ENCODE measurements around the gene AGGF1. TPM values are rescaled to one million over a fixed set of nuclear protein-coding genes. Genes with fewer than 3 reads are reported as not detected.
A peak's percentile ranks its signal among the peaks of the same experiment; 100 is the strongest.
"Not testable (repeated sequence)": the region's sequence is repeated elsewhere in the genome, so short reads cannot be mapped to it uniquely, and the experiment has no call there.

Gene AGGF1
- total RNA-seq, 1 donor from 2014 or later, result 43.6 TPM

- no peak for DNase-seq (ENCODE audit: low read depth)
These were observed 7.4 kb upstream of the AGGF1 start for GRCh38 chr5:77022511-77023417.

DNA sequence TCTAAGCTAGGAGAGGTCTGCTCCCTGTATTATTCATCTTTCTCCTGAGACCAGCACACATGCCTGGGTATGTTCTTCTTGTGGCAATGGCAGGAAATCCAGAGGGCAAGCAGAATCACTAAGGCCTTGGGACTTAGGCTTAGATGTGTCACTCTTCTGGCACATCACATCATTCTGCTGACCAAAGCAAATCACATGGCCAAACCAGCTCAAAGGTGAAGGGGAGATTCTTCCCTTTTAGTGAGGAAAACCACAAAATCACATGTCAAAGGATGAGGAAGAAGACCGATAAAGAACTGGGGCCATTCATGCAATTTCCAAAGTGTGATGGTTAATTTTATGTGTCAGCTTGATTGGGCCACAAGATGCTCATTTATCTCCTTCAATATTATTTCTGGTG, 5.7 kb upstream of the AGGF1 start:
- DNase-seq (ENCODE audit: low read depth), result no peak

DNA sequence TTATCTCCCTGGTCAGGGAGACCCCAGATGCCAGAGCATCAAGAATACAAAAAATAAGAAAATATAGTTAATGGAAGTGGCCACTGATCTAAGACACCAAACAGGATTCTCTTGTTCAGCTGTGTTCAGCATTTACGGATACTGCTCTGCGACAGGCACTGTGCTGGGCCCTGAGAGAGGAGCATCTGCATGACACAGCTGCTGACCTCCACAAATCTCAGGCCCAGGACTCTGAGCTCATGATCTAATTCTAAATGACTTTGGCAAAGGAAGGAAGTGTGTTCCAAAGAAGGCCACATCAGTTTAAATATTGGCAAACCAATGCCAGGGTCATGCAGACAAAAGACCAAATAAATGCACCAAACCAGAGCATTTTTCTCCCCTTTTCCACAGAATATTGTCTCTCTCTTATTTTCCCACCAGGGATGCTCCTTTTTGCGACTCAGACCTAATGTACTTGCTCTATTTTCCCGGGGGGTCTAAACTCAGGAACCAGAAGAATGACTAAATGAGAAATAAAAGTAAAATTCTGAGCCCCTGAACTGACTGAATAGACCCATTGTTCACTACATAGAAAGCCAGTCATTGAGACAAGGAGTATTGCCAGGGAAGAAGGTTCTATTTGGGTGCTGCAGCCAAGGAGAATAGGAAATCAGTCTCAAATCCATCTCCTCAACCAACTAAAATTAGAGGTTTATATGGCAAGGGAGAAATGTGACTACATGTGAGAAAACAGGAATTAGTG, 1.4 kb upstream of the AGGF1 start:
- no peak for DNase-seq (ENCODE audit: low read depth)

GRCh38 chr5:77029376-77029885, 773 bp upstream of the AGGF1 start:
- no peak for DNase-seq (ENCODE audit: low read depth)

DNA sequence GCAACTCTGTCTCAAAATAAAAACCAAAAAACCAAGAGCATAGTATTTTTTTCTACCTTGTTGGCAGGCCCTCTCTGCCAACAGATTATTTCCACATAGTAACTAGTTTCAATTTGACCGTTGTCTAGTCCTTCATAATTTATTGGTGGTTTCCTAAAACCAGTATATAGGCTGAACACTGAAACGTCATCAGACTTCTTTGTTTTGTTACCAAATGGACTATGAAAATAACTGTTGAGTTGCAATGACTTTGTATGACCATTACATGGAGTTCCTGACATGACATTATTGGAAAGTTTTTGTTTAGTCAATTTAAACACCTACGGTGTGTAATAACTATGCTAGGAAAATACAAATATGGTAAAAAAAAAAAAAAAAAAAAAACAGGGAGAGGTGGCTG, 1.7 kb downstream of the AGGF1 start:
- no peak for DNase-seq (ENCODE audit: low read depth)

- DNase-seq (ENCODE audit: low read depth), result no peak
These were observed 2.4 kb downstream of the AGGF1 start for GRCh38 chr5:77032635-77033034.

DNA sequence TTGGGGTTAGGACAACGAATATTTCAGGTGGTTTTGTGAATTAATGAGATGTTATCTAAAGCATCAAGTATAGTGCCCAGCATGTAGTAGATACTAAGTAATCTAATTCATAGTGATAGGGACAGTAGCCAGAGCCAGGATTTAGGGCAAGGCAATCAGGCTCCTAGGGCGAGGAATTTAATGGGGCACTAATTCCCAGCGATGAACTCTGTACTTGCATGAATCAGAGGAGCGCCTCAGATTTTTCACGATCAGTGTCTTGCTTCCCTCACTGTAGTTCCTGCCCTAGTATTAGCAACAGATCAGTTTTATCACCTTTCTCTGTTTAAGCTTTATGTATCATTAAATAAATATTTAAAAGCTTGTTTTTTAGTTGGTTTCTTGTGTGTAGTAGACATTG, 3.1 kb downstream of the AGGF1 start:
- no peak for DNase-seq (ENCODE audit: low read depth)

GRCh38 chr5:77035950-77036349, 5.7 kb downstream of the AGGF1 start:
- no peak for DNase-seq (ENCODE audit: low read depth)

- DNase-seq (ENCODE audit: low read depth), result no peak
These were observed 16.3 kb downstream of the AGGF1 start for GRCh38 chr5:77046416-77047073.

- no peak for DNase-seq (ENCODE audit: low read depth)
These were observed 33.8 kb downstream of the AGGF1 start for GRCh38 chr5:77064040-77064439.

GRCh38 chr5:77065256-77065655, 35.1 kb downstream of the AGGF1 start:
- DNase-seq (ENCODE audit: low read depth), result no peak

- no peak for DNase-seq (ENCODE audit: low read depth)
These were observed 36.0 kb downstream of the AGGF1 start for GRCh38 chr5:77066184-77066583.

GRCh38 chr5:77066823-77067442, 36.7 kb downstream of the AGGF1 start:
- peak; percentile 76 for DNase-seq (ENCODE audit: low read depth)

- no peak for DNase-seq (ENCODE audit: low read depth)
These were observed 43.5 kb downstream of the AGGF1 start for GRCh38 chr5:77073667-77074066.

DNA sequence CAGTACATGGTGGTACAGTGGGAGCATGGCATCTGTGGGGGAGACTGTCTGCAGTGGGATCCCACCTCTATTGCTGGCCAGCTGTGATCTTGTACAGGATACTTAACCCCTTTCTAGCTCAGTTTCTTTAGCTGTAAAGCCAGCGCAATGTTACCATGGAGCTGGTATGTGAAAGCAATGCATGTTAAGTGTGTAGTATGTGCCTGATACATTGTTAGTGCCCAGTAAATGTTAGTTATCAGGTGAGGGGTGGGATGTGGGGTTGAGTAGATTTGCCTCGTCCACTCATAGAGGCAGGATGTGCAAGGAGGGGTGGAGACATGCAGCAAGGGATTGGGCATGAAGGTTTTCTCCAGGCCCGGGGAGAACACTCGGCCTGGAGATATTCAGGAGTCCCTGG, 44.5 kb downstream of the AGGF1 start:
- DNase-seq (ENCODE audit: low read depth), result no peak

- no peak for DNase-seq (ENCODE audit: low read depth)
These were observed 47.0 kb downstream of the AGGF1 start for GRCh38 chr5:77076961-77077828.

DNA sequence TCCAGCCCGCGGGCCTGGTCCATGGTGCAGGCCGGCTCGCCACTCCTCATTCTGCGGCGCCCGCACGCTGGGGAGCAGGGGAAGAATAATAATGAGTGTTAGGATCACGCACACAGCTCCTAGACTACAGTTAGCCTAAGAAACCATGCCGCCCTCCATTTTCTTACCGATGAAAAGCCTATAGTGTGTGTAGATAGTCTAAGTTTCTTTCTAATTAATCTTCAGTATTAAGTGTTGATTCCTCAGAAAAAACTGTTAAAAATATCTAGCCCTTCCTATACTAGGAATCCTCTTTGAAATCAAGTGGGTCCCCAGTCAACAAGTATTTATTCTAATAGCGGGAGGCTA, 47.6 kb downstream of the AGGF1 start:
- no peak for DNase-seq (ENCODE audit: low read depth)

GRCh38 chr5:77080479-77080878, 50.3 kb downstream of the AGGF1 start:
- not testable (repeated sequence) for DNase-seq (ENCODE audit: low read depth)

DNA sequence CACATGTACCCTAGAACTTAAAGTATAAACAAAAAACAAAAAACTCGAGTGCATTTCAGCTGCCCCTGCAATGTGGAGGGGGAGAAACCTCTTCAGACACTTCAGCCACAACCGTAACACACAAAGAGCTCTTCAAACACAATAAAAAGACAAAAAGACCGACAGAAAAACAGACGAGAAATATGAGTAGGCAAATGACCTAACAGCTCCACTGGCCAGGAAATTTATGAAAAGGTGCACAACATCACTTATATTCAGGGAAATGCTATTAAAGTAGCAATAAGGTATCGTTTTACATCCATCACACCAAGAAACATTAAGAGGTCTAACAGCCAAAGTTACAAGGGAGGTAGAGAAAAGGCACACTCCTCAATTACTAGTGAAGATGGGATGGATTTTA, 50.7 kb downstream of the AGGF1 start:
- DNase-seq (ENCODE audit: low read depth), result no peak

- no peak for DNase-seq (ENCODE audit: low read depth)
These were observed 52.1 kb downstream of the AGGF1 start for GRCh38 chr5:77082280-77082679.

GRCh38 chr5:77083088-77083487, 52.9 kb downstream of the AGGF1 start:
- no peak for DNase-seq (ENCODE audit: low read depth)

All from renal cortical epithelial cell (primary cell).